ENCODE results near the gene PSMD14. TPM values are rescaled to one million over a fixed set of nuclear protein-coding genes. Genes with fewer than 3 reads are reported as not detected.
A peak's percentile ranks its signal among the peaks of the same experiment; 100 is the strongest.
"Not testable (repeated sequence)": the region's sequence is repeated elsewhere in the genome, so short reads cannot be mapped to it uniquely, and the experiment has no call there.

Gene PSMD14
- total RNA-seq (54.6 TPM), polyA plus RNA-seq (29.7 TPM)

GRCh38 chr2:161308178-161308955, at the start of gene PSMD14:
Gene PSMD14, plus strand, starts transcription at chr2:161308425. Its CDS starts 10,401 bp downstream, at chr2:161318826.
- Histone ChIP-seq H3K36me3 (ENCODE audit: insufficient read depth) (no peaks in the 10 kb centered on the region), H3K27ac (ENCODE audit: low read depth) (peak within 1 kb of the TSS; percentile 69), H3K4me1 (ENCODE audit: insufficient read depth) (no peaks in the 10 kb centered on the region), H3K4me3 (ENCODE audit: low read depth, low read length) (peak within 1 kb of the TSS; percentile 87)
- under 1% methylated on average over 60 of the region's 60 CpGs for WGBS
- DNase-seq (ENCODE audit: extremely low spot score), result peak; percentile 84

- H3K27ac ChIP-seq (ENCODE audit: low read depth), result no peak overlapping the region
- H3K4me1 ChIP-seq (ENCODE audit: insufficient read depth), result no peaks in the 10 kb centered on the region
- H3K36me3 ChIP-seq (ENCODE audit: insufficient read depth), result no peaks in the 10 kb centered on the region
- no peak overlapping the region for H3K4me3 ChIP-seq (ENCODE audit: low read depth, low read length)
- WGBS, result 91% methylated on average over 11 of the region's 11 CpGs
- DNase-seq (ENCODE audit: extremely low spot score), result no peak
These were observed 42.4 kb upstream of the PSMD14 start for GRCh38 chr2:161265874-161266273.

- Histone ChIP-seq H3K27ac (ENCODE audit: low read depth) (no peak overlapping the region), H3K4me3 (ENCODE audit: low read depth, low read length) (no peak overlapping the region), H3K4me1 (ENCODE audit: insufficient read depth) (no peaks in the 10 kb centered on the region), H3K36me3 (ENCODE audit: insufficient read depth) (no peaks in the 10 kb centered on the region)
- no peak for DNase-seq (ENCODE audit: extremely low spot score)
- 93% methylated on average over 3 of the region's 3 CpGs for WGBS
These were observed 39.1 kb upstream of the PSMD14 start for GRCh38 chr2:161269111-161269510.

GRCh38 chr2:161273038-161273760, 35.0 kb upstream of the PSMD14 start:
- Histone ChIP-seq H3K4me1 (ENCODE audit: insufficient read depth) (no peaks in the 10 kb centered on the region), H3K27ac (ENCODE audit: low read depth) (no peak overlapping the region), H3K4me3 (ENCODE audit: low read depth, low read length) (no peak overlapping the region), H3K36me3 (ENCODE audit: insufficient read depth) (no peaks in the 10 kb centered on the region)
- no peak for DNase-seq (ENCODE audit: extremely low spot score)
- 42% methylated on average over 5 of the region's 5 CpGs for WGBS

- DNase-seq (ENCODE audit: extremely low spot score); H3K4me1 ChIP-seq (ENCODE audit: insufficient read depth); H3K27ac ChIP-seq (ENCODE audit: low read depth); H3K36me3 ChIP-seq (ENCODE audit: insufficient read depth); H3K4me3 ChIP-seq (ENCODE audit: low read depth, low read length): not testable (repeated sequence)
- WGBS, result 60% methylated on average over 11 of the region's 11 CpGs
These were observed 29.5 kb upstream of the PSMD14 start for GRCh38 chr2:161278564-161279229.

- H3K4me3 ChIP-seq (ENCODE audit: low read depth, low read length); H3K36me3 ChIP-seq (ENCODE audit: insufficient read depth); H3K4me1 ChIP-seq (ENCODE audit: insufficient read depth); DNase-seq (ENCODE audit: extremely low spot score); H3K27ac ChIP-seq (ENCODE audit: low read depth): not testable (repeated sequence)
- 74% methylated on average over 5 of the region's 5 CpGs for WGBS
These were observed 28.9 kb upstream of the PSMD14 start for GRCh38 chr2:161279230-161279815.

- H3K4me1 ChIP-seq (ENCODE audit: insufficient read depth); DNase-seq (ENCODE audit: extremely low spot score); H3K4me3 ChIP-seq (ENCODE audit: low read depth, low read length); H3K27ac ChIP-seq (ENCODE audit: low read depth); H3K36me3 ChIP-seq (ENCODE audit: insufficient read depth): not testable (repeated sequence)
- 74% methylated on average over 18 of the region's 18 CpGs for WGBS
These were observed 27.3 kb upstream of the PSMD14 start for GRCh38 chr2:161280906-161281323.

- 79% methylated on average over 11 of the region's 11 CpGs for WGBS
- H3K4me1 ChIP-seq (ENCODE audit: insufficient read depth); H3K4me3 ChIP-seq (ENCODE audit: low read depth, low read length); H3K27ac ChIP-seq (ENCODE audit: low read depth); DNase-seq (ENCODE audit: extremely low spot score); H3K36me3 ChIP-seq (ENCODE audit: insufficient read depth): not testable (repeated sequence)
These were observed 26.5 kb upstream of the PSMD14 start for GRCh38 chr2:161281615-161282310.

- 91% methylated on average over 9 of the region's 9 CpGs for WGBS
- not testable (repeated sequence) for H3K27ac ChIP-seq (ENCODE audit: low read depth); H3K4me3 ChIP-seq (ENCODE audit: low read depth, low read length); H3K4me1 ChIP-seq (ENCODE audit: insufficient read depth); DNase-seq (ENCODE audit: extremely low spot score); H3K36me3 ChIP-seq (ENCODE audit: insufficient read depth)
These were observed 25.9 kb upstream of the PSMD14 start for GRCh38 chr2:161282311-161282644.

- WGBS, result 62% methylated on average over 1 of the region's 1 CpG
- no peaks in the 10 kb centered on the region for H3K36me3 ChIP-seq (ENCODE audit: insufficient read depth)
- DNase-seq (ENCODE audit: extremely low spot score), result no peak
These were observed 24.3 kb upstream of the PSMD14 start for GRCh38 chr2:161283926-161284325.

GRCh38 chr2:161303535-161304050, 4.6 kb upstream of the PSMD14 start:
- no peak overlapping the region for H3K4me3 ChIP-seq (ENCODE audit: low read depth, low read length)
- 77% methylated on average over 1 of the region's 1 CpG for WGBS
- no peaks in the 10 kb centered on the region for H3K4me1 ChIP-seq (ENCODE audit: insufficient read depth)
- no peak for DNase-seq (ENCODE audit: extremely low spot score)
- no peak overlapping the region for H3K27ac ChIP-seq (ENCODE audit: low read depth)
- no peaks in the 10 kb centered on the region for H3K36me3 ChIP-seq (ENCODE audit: insufficient read depth)

More at GRCh38 chr2:161283926-161284325, 24.3 kb upstream of the PSMD14 start:
- Histone ChIP-seq H3K4me1 (ENCODE audit: insufficient read depth) (no peaks in the 10 kb centered on the region), H3K27ac (ENCODE audit: low read depth) (no peak overlapping the region), H3K4me3 (ENCODE audit: low read depth, low read length) (no peak overlapping the region)

- 98% methylated on average over 6 of the region's 6 CpGs for WGBS
- no peak for DNase-seq (ENCODE audit: extremely low spot score)
- H3K4me3 ChIP-seq (ENCODE audit: low read depth, low read length), result no peak overlapping the region
These were observed 1.3 kb upstream of the PSMD14 start for GRCh38 chr2:161306919-161307318.

GRCh38 chr2:161307676-161308075, 549 bp upstream of the PSMD14 start:
- Histone ChIP-seq H3K36me3 (ENCODE audit: insufficient read depth) (no peaks in the 10 kb centered on the region), H3K4me1 (ENCODE audit: insufficient read depth) (no peaks in the 10 kb centered on the region), H3K4me3 (ENCODE audit: low read depth, low read length) (peak overlapping the region; percentile 87), H3K27ac (ENCODE audit: low read depth) (no peak overlapping the region)
- DNase-seq (ENCODE audit: extremely low spot score), result no peak
- WGBS, result 31% methylated on average over 6 of the region's 6 CpGs

More at GRCh38 chr2:161306919-161307318, 1.3 kb upstream of the PSMD14 start:
- Histone ChIP-seq H3K4me1 (ENCODE audit: insufficient read depth) (no peaks in the 10 kb centered on the region), H3K36me3 (ENCODE audit: insufficient read depth) (no peaks in the 10 kb centered on the region), H3K27ac (ENCODE audit: low read depth) (no peak overlapping the region)

Data from urinary bladder (tissue), 4 donors.